SH-SY5Y (cell line): ENCODE results near the gene MALRD1.
A peak's percentile ranks its signal among the peaks of the same experiment; 100 is the strongest.

ENCODE experiments used
- GATA2 ChIP-seq: IDR thresholded peaks from 2 replicates; pipeline ENCODE4 v1.6.1; 2011; ENCODE audit warnings: mild to moderate bottlenecking, low read depth, low read length
- GATA3 ChIP-seq: IDR thresholded peaks from 2 replicates; pipeline ENCODE4 v1.6.1; 2011; ENCODE audit warnings: low read depth, mild to moderate bottlenecking, low read length, moderate library complexity

MALRD1 gene

DNA sequence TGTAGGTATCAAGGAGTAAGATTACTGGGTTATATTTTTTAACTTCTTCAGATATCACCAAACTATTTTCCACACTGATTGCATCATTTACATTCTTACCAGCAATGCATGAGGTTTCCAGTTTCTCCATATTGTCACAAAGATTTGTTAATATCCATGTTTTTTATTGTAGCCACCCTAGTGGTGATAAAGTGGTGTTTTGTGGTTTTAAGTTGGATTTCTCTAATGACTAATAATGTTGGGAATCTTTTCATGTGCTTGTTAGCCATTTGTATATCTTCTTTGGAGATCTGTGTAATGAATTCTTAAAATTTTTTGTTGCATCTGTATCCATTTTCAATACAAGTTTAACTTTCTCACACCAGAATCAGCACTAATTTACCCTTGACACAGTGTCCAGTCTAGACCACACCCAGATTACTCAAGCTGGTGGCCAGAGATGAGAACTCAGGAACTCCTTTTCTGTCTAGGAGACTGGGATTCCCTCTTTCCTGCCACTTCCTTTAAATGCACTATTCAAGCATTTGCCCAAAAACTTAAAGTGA lies 700.7 kb downstream of the MALRD1 start:
- TF ChIP-seq GATA3 (no peak), GATA2 (no peak)

- TF ChIP-seq GATA2 (no peak), GATA3 (no peak)
Observed at GRCh38 chr10:19750972-19751371, 702.4 kb downstream of the MALRD1 start.

GRCh38 chr10:19756919-19757318 lies 708.3 kb downstream of the MALRD1 start:
- no peak for TF ChIP-seq GATA3
- no peak for TF ChIP-seq GATA2

DNA sequence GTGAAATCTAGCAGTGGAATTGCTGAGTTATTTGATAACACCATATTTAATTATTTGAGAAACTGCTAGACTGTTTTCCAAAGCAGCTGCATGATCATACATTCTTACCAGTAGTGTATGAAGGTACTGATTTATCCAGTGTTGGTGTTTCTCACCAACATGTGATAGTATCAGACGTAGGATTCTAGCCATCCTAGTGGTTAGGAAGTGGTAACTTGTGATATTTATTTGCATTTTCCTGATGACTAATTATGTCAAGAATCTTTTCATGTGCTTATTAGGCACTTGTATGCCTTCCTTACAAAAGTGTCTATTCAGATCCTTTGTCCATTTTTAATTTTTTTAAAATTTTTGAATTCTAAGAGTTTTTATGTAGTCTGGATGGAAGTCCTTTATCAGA lies 713.4 kb downstream of the MALRD1 start:
- TF ChIP-seq GATA3: no peak
- TF ChIP-seq GATA2: no peak

DNA sequence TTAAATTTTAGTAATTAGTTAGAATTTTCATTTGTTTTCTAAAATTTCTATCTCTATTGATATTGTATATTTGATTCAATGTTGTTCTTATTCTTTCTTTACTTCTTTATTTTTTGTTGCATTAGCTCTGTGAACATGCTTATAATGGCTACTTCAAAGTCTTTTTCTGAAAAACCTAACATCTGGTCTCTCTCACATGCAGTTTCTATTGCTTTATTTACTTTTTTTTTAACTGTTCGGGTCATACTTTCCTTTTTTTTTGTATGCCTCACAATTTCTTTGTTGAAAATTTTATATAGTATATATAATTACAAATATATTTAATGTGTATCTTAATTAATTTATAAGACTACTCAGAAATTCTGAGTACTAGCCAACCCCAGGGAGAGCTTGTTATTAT lies 715.5 kb downstream of the MALRD1 start:
- TF ChIP-seq GATA3: no peak
- TF ChIP-seq GATA2: no peak

DNA sequence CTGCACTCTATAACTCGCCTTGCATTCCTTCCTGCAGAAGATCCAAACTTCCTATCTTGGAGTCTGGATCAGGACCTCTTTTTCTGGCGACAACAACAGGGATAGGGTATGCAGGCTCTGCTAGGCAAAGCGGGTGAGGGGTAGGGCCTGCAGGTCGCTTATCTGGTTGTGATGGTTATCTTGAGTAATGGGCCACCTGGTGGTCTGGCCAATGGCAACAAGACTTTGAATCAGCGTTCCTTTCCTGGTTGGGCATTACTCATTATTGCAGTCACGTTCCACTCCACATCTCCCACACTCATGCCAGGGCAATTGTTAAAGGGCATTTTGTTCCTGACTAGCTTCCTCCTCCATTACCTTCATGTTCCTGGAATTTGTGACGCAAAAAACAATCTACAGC lies 719.3 kb downstream of the MALRD1 start:
- TF ChIP-seq GATA3 (peak; percentile 66), GATA2 (peak; percentile 90)

DNA sequence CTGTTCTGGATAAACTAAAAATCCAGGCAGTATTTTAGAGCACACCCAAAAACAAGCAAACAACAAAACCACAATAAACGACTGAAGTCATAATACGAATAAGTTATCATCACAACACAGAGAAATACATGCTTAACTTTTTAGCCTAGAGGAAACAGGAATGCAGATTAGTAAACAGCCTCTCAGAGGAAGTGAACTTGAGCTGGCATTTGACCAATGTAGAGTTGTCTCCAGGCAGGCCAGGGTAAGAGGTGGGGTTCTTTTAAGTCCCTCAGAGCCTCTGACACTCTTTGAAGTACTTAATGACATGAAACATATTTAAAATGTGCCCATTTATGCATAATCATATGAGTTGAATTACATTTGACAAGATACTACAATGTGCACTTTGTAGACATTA lies 724.4 kb downstream of the MALRD1 start:
- no peak for TF ChIP-seq GATA3
- no peak for TF ChIP-seq GATA2

GRCh38 chr10:19775296-19775695 lies 726.7 kb downstream of the MALRD1 start:
- TF ChIP-seq GATA3 (no peak), GATA2 (no peak)

GRCh38 chr10:19777806-19778205 lies 729.2 kb downstream of the MALRD1 start:
- TF ChIP-seq GATA2 (no peak), GATA3 (no peak)

GRCh38 chr10:19778996-19779395 lies 730.4 kb downstream of the MALRD1 start:
- TF ChIP-seq GATA2 (no peak), GATA3 (no peak)

GRCh38 chr10:19782430-19783089 lies 734.0 kb downstream of the MALRD1 start:
- TF ChIP-seq GATA2 (no peak), GATA3 (no peak)

DNA sequence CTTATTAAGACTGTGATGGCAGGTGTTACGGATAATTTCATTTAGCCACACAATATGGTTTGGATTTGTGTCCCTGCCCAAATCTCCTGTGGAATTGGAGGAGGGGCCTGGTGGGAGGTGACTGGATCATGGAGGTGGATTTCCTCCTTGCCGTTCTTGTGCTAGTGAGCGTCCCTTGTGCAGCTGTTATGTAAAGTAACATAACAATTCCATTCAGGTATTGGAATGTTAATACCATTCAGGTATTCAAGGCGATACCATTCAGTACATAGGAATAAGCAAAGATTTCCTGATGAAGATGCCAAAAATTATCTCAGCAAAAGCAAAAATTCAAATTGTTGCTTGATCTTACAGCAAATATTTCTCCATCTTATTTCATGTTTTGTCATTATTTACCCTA lies 735.1 kb downstream of the MALRD1 start:
- TF ChIP-seq GATA2 (no peak), GATA3 (no peak)
